ENCODE results near the gene STEAP1.

STEAP1 gene

GRCh38 chr7:90211391-90212148 is 57.3 kb downstream of the STEAP1 start, which contains the start of gene STEAP2:
STEAP2 (plus strand) TSS chr7:90211740; CDS start chr7:90225083, 13,343 bp downstream.
- DNase-seq (ENCODE audit: low read depth in 1 of 2, low spot score in 1 of 2): no peak

- DNase-seq (ENCODE audit: low read depth in 1 of 2, low spot score in 1 of 2): no peak
Measured at GRCh38 chr7:90212149-90212495, 57.9 kb downstream of the STEAP1 start.

- no peak for DNase-seq (ENCODE audit: low read depth in 1 of 2, low spot score in 1 of 2)
Measured at GRCh38 chr7:90213521-90213920, 59.3 kb downstream of the STEAP1 start.

All from activated T-helper 1 cell treated with anti-CD3 and anti-CD28 coated beads, Interleukin-2, amount 50 U/mL, for 16 hours (primary cell).